Tibial nerve (tissue), 4 donors: ENCODE measurements around the gene QTRT2.

Source experiments
- CTCF ChIP-seq, 5 experiments: fragments of 200-600 bp in 3 of 5; fragments of 450-650 bp in 2 of 5; sonication (generic) in 3 of 5; IDR thresholded peaks; one replicate each; pipeline ENCODE4 v1.5.1; 2016 to 2019; ENCODE audit warnings: antibody characterized with exemption in 5 of 5, mild to moderate bottlenecking in 3 of 5, moderate library complexity in 2 of 5
- EP300 ChIP-seq, 2 donors: sonication (generic); formaldehyde crosslinking; IDR thresholded peaks; one replicate each; pipeline ENCODE4 v1.6.1; 2017; ENCODE audit warnings: antibody characterized with exemption in 2 of 2, mild to moderate bottlenecking in 1 of 2
- POLR2A ChIP-seq, 2 donors: fragments of 450-650 bp; IDR thresholded peaks; one replicate each; pipeline ENCODE4 v1.6.1; 2017; ENCODE audit warnings: antibody characterized with exemption in 2 of 2, mild to moderate bottlenecking in 2 of 2, moderate library complexity in 2 of 2

- TF ChIP-seq CTCF (IDR thresholded peaks at IDR 0.05), result no peak
- TF ChIP-seq POLR2A (IDR thresholded peaks at IDR 0.05), result no peak
- TF ChIP-seq EP300 (IDR thresholded peaks at IDR 0.05), result no peak
These were observed 56.2 kb downstream of the QTRT2 start for GRCh38 chr3:114112696-114113095.
